Fibroblast of skin of right quadriceps (primary cell): ENCODE measurements around the gene MAMLD1.

ENCODE experiments used
- DNase-seq: peaks from one replicate; pipeline ENCODE4 v3.0.0-alpha.2; 2013

The MAMLD1 gene

DNA sequence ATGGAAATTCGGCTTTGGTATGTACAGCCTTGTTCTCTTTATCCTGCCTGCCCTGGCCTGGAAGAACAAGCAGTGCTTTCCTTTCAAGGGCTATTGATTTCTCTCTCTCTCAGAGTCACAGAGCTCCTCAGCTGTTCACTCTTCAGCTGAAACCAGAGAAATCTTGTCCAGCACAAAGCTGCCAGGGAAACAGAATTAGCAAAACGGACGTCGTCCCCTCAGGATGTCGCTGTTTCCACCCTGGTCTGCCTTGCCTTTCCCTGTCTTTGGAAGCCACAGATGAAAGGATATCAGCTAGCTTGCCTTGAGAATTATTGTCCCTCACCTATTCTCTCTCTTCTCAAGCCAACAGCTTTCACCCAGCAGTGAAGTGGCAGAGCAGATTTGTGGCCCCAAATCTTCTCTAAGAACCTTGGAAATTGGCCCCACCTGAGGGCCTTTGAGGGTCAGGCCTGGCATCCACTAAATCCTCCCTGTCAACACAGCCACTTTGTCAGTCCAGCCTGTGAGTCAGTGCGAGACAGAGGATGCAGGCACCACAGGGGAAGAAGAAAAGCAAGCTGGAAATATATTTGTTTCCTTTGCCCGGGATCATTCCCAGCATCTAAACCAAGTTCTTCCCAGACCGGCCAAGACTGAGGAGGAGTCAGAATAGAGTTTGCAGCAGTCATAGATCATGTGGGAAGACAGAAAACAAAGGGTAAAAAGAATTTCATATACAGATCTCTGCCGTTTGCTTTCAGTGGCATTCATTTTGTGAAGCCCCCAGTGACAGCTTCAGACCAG lies 141.5 kb downstream of the MAMLD1 start:
- peak; percentile 10 for DNase-seq

GRCh38 chrX:150506020-150506419 lies 142.9 kb downstream of the MAMLD1 start:
- DNase-seq, result no peak

- DNase-seq, result no peak
These were observed 143.4 kb downstream of the MAMLD1 start for GRCh38 chrX:150506486-150506885.

- no peak for DNase-seq
These were observed 144.2 kb downstream of the MAMLD1 start for GRCh38 chrX:150507251-150507856.

DNA sequence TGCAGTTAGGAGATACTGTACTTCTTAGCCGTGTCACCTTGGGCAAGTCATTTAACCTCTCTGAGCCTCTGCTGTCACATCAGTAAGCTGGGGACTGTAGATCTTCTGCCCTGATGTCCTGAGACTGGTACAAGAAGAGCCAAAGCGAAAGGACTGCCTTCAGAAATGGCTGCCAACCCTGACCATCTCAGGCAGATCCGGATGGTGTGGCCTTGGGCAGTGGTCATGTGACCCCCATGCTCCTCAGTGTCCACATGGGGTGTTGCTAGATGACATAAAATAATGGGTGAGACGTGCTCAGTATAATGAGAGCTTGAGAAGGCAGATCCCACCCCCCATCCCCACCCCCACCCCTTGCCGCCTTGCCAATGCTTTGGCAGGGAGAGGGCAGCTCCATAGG lies 144.9 kb downstream of the MAMLD1 start:
- DNase-seq, result no peak

- DNase-seq, result no peak
These were observed 145.6 kb downstream of the MAMLD1 start for GRCh38 chrX:150508451-150509367.

DNA sequence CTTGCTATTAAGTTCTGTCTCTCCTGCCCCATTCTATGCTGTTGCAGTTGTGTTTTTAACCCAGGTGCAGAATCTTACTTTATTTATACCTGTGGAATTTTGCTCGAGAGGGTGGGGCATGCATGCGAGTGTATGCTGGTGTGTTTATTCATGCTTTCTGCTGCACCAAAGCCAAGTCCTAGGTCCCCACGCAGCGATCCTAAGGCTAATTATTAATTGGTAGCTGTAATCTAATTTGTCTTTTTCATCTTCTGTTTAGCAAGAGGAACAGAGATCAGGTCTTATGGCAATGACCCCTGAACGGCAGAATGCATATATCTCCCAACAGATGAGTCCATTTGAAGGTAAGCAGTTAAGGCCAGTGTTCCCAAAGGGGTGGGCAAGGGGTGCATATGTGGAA lies 146.6 kb downstream of the MAMLD1 start:
- no peak for DNase-seq

- no peak for DNase-seq
These were observed 149.4 kb downstream of the MAMLD1 start for GRCh38 chrX:150512461-150512901.

DNA sequence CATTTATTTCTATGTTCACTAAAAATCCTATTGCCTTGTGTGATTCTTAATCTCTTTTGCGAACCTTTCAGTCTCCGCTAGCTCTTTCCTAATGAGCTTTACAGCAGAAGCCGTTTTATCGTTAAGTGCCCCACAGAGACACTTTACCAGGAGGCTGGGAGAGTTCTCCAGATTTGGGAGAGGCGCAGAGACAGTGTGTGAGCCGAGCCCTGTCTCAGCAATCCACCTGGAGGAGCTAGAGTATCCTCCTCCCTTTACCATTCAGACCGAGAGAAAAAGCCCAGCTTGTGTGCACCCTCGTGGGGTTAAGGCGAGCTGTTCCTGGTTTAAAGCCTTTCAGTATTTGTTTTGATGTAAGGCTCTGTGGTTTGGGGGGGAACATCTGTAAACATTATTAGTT lies 150.4 kb downstream of the MAMLD1 start:
- DNase-seq, result no peak

DNA sequence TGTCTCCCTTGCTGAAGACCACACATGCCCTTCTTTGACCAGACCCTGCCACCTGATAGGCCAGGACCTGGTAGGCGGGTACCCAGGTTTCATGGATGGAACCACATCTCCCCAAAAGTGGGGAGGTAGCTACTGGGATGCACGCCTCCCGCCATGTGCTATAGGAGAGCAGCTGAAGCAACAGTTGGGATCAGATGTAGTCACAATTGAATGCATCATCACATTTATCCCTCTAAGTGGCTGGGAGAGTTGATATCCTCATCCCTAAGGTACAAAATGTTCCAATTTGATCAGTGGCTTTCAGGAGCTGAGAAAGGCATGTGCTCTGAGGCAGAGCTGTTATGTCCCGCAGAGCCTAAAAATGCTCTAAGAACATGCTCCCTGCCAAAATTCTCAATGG lies 151.3 kb downstream of the MAMLD1 start:
- DNase-seq, result no peak

- DNase-seq, result no peak
These were observed 152.7 kb downstream of the MAMLD1 start for GRCh38 chrX:150515801-150516200.

GRCh38 chrX:150517303-150517910 lies 154.3 kb downstream of the MAMLD1 start:
- no peak for DNase-seq

DNA sequence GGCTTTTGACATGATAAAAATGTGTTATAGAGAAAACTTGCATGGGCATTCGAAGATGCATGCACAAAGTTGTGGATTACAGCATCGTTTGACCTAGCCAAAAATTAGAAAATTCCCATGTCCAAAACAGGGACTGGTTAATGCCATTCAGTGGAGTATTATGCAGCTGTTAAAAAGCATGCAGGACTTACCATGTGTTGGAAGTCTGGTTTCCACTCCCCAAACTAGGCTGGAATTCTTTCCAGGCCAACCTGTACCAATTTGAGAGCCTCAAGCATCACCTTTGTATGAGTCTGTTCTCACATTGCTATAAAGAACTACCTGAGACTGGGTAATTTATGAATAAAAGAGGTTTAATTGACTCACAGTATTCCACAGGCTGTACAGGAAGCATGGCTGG lies 159.4 kb downstream of the MAMLD1 start:
- no peak for DNase-seq

GRCh38 chrX:150525061-150525919 lies 162.2 kb downstream of the MAMLD1 start:
- no peak for DNase-seq

- DNase-seq, result no peak
These were observed 163.6 kb downstream of the MAMLD1 start for GRCh38 chrX:150526692-150527091.

- DNase-seq, result no peak
These were observed 164.0 kb downstream of the MAMLD1 start for GRCh38 chrX:150527108-150527507.

DNA sequence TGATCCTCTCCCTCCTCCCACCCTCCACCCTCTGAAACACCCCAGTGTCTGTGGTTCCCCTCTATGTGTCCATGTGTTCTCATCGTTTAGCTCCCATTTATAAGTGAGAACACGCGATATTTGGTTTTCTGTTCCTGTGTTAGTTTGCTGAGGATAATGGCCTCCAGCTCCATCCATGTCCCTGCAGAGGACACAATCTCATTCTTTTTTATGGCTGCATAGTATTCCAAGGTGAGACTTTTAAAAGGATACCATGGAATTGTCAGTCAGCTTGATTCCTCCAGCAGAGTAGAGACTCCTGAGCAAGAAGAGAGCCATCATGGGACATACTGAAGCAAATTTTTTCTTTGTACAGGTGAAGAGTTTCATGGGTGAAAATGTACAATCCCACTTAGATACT lies 166.5 kb downstream of the MAMLD1 start:
- no peak for DNase-seq

GRCh38 chrX:150530821-150531220 lies 167.7 kb downstream of the MAMLD1 start:
- no peak for DNase-seq

GRCh38 chrX:150531467-150531866 lies 168.3 kb downstream of the MAMLD1 start:
- no peak for DNase-seq

DNA sequence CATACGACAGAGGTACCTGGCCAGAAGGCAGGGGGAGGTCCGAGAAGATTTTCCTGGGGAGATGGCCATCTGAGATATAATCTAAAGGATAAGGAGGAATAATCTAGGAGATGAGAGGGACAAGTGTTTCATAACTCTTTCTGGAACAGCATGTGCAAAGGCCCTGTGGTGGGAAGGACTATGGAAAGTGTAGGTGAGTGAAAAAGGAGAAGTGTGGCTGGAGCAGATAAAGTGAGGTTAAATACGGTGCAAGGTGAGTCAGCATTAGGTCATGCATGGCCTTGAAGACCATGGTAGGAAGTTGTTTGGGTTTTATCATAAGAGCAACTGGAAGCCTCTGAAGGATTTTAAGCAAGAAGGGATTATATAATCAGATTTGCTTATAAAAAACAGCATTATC lies 170.7 kb downstream of the MAMLD1 start:
- DNase-seq, result no peak

GRCh38 chrX:150536455-150537116 lies 173.5 kb downstream of the MAMLD1 start:
- no peak for DNase-seq

GRCh38 chrX:150537851-150538250 lies 174.7 kb downstream of the MAMLD1 start:
- DNase-seq, result no peak
